ENCODE measurements around the gene MUC12. TPM values are rescaled to one million over a fixed set of nuclear protein-coding genes. Genes with fewer than 3 reads are reported as not detected.

MUC12 gene
- total RNA-seq, 1 experiment from 2014 or later, result 0.64 TPM

DNA sequence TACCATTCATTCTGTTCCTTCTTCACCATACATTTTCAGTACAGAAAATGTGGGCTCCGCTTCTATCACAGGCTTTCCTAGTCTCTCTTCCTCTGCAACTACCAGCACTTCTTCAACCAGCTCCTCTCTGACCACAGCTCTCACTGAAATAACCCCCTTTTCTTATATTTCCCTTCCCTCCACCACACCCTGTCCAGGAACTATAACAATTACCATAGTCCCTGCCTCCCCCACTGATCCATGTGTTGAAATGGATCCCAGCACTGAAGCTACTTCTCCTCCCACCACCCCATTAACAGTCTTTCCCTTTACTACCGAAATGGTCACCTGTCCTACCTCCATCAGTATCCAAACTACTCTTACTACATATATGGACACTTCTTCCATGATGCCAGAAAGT is 9.5 kb upstream of the MUC12 start:
- ChIA-PET CTCF (no interaction called here), POLR2A (no interaction called here), RAD21 (ENCODE audit: low non-redundant PET in 1 of 2, low total read pairs in 2 of 2, uncharacterized antibody in 2 of 2, unreplicated experiment in 2 of 2) (no interaction called here)
- TF ChIP-seq EZH2phosphoT487 (IDR thresholded peaks at IDR 0.05; ENCODE audit: borderline replicate concordance) (no peak), SP1 (IDR thresholded peaks at IDR 0.05; ENCODE audit: low read depth) (no peak), ZFX (IDR thresholded peaks at IDR 0.05) (no peak), JUND (IDR thresholded peaks at IDR 0.05) (no peak), CEBPB (IDR thresholded peaks at IDR 0.05; ENCODE audit: low read depth) (no peak), RAD21 (IDR thresholded peaks at IDR 0.05; ENCODE audit: low read depth) (no peak), ELF1 (IDR thresholded peaks at IDR 0.05; ENCODE audit: borderline replicate concordance, low read depth) (no peak), SRF (IDR thresholded peaks at IDR 0.05; ENCODE audit: low read depth) (no peak), POLR2AphosphoS5 (IDR thresholded peaks at IDR 0.05; ENCODE audit: low read depth, low read length) (no peak), TCF7L2 (IDR thresholded peaks at IDR 0.05; ENCODE audit: borderline replicate concordance, extremely low read depth, insufficient read depth, insufficient read length) (no peak), ZNF274 (IDR thresholded peaks at IDR 0.05; ENCODE audit: low read depth, low read length) (no peak), EGR1 (IDR thresholded peaks at IDR 0.05; ENCODE audit: low read depth) (no peak), SIN3A (IDR thresholded peaks at IDR 0.05; ENCODE audit: low read depth) (no peak), EZH2 (IDR thresholded peaks at IDR 0.05) (no peak), FOSL1 (IDR thresholded peaks at IDR 0.05; ENCODE audit: low read depth) (no peak)
- TF ChIP-seq, protein P1, sequence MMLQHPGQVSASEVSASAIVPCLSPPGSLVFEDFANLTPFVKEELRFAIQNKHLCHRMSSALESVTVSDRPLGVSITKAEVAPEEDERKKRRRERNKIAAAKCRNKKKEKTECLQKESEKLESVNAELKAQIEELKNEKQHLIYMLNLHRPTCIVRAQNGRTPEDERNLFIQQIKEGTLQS (IDR thresholded peaks at IDR 0.05), result no peak
- TF ChIP-seq, protein P2, sequence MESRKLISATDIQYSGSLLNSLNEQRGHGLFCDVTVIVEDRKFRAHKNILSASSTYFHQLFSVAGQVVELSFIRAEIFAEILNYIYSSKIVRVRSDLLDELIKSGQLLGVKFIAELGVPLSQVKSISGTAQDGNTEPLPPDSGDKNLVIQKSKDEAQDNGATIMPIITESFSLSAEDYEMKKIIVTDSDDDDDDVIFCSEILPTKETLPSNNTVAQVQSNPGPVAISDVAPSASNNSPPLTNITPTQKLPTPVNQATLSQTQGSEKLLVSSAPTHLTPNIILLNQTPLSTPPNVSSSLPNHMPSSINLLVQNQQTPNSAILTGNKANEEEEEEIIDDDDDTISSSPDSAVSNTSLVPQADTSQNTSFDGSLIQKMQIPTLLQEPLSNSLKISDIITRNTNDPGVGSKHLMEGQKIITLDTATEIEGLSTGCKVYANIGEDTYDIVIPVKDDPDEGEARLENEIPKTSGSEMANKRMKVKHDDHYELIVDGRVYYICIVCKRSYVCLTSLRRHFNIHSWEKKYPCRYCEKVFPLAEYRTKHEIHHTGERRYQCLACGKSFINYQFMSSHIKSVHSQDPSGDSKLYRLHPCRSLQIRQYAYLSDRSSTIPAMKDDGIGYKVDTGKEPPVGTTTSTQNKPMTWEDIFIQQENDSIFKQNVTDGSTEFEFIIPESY (IDR thresholded peaks at IDR 0.05; ENCODE audit: extremely low read depth, insufficient replicate concordance, low read length), result no peak
- TF ChIP-seq, protein P3, sequence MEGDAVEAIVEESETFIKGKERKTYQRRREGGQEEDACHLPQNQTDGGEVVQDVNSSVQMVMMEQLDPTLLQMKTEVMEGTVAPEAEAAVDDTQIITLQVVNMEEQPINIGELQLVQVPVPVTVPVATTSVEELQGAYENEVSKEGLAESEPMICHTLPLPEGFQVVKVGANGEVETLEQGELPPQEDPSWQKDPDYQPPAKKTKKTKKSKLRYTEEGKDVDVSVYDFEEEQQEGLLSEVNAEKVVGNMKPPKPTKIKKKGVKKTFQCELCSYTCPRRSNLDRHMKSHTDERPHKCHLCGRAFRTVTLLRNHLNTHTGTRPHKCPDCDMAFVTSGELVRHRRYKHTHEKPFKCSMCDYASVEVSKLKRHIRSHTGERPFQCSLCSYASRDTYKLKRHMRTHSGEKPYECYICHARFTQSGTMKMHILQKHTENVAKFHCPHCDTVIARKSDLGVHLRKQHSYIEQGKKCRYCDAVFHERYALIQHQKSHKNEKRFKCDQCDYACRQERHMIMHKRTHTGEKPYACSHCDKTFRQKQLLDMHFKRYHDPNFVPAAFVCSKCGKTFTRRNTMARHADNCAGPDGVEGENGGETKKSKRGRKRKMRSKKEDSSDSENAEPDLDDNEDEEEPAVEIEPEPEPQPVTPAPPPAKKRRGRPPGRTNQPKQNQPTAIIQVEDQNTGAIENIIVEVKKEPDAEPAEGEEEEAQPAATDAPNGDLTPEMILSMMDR (IDR thresholded peaks at IDR 0.05 in 2 of 3, conservative IDR thresholded peaks at IDR 0.05 in 1 of 3; ENCODE audit: borderline replicate concordance in 1 of 3, insufficient read depth in 1 of 3, low read depth in 2 of 3, low read length in 2 of 3), result no peak
- TF ChIP-seq, protein P4, sequence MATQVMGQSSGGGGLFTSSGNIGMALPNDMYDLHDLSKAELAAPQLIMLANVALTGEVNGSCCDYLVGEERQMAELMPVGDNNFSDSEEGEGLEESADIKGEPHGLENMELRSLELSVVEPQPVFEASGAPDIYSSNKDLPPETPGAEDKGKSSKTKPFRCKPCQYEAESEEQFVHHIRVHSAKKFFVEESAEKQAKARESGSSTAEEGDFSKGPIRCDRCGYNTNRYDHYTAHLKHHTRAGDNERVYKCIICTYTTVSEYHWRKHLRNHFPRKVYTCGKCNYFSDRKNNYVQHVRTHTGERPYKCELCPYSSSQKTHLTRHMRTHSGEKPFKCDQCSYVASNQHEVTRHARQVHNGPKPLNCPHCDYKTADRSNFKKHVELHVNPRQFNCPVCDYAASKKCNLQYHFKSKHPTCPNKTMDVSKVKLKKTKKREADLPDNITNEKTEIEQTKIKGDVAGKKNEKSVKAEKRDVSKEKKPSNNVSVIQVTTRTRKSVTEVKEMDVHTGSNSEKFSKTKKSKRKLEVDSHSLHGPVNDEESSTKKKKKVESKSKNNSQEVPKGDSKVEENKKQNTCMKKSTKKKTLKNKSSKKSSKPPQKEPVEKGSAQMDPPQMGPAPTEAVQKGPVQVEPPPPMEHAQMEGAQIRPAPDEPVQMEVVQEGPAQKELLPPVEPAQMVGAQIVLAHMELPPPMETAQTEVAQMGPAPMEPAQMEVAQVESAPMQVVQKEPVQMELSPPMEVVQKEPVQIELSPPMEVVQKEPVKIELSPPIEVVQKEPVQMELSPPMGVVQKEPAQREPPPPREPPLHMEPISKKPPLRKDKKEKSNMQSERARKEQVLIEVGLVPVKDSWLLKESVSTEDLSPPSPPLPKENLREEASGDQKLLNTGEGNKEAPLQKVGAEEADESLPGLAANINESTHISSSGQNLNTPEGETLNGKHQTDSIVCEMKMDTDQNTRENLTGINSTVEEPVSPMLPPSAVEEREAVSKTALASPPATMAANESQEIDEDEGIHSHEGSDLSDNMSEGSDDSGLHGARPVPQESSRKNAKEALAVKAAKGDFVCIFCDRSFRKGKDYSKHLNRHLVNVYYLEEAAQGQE (IDR thresholded peaks at IDR 0.05; ENCODE audit: low read depth), result no peak
- TF ChIP-seq, protein P5, sequence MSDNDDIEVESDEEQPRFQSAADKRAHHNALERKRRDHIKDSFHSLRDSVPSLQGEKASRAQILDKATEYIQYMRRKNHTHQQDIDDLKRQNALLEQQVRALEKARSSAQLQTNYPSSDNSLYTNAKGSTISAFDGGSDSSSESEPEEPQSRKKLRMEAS (IDR thresholded peaks at IDR 0.05), result no peak
- H3K4me3 ChIP-seq (replicated peaks in 1 of 2; ENCODE audit: low read depth in 1 of 2, low read length in 2 of 2), result no peak overlapping the region
- no TSS peak for BruUV-seq (replicated peaks)
- no peak overlapping the region for H3K4me2 ChIP-seq (ENCODE audit: low read length)
- H4K20me1 ChIP-seq (ENCODE audit: insufficient read depth), result no peaks in the 10 kb centered on the region
- ATAC-seq, result no peak
- H3K9ac ChIP-seq (ENCODE audit: low read length), result no peak overlapping the region
- intact Hi-C loops (cut with micrococcal nuclease), result loop anchor here (10.0 kb wide), 1 partner anchor 235 kb away; no protein-coding TSS in a partner anchor
- H3K27me3 ChIP-seq (ENCODE audit: insufficient read depth, low read length), result peaks cover 47% of the 10 kb centered on the region
- H3K79me2 ChIP-seq (ENCODE audit: insufficient read depth, low read length), result no peaks in the 10 kb centered on the region
- no peak overlapping the region for H3K27ac ChIP-seq (ENCODE audit: low read depth, low read length)
- H3K4me1 ChIP-seq (ENCODE audit: control insufficient read depth in 1 of 2, insufficient read depth in 2 of 2, low read length in 2 of 2), result no peaks in the 10 kb centered on the region; a peak in 1 of 4 replicates
- no peaks in the 10 kb centered on the region for H3K9me2 ChIP-seq (ENCODE audit: insufficient read depth)
- no peaks in the 10 kb centered on the region for H3K36me3 ChIP-seq (ENCODE audit: control insufficient read depth in 1 of 2, insufficient read depth in 2 of 2, low read length in 2 of 2)
- no peak for DNase-seq (ENCODE audit: low read depth, low spot score)
- H2AFZ ChIP-seq (ENCODE audit: low read depth, low read length, poor library complexity, severe bottlenecking), result no peak overlapping the region
- no peaks in the 10 kb centered on the region for H3K9me3 ChIP-seq (ENCODE audit: control insufficient read depth in 1 of 2, insufficient read depth in 1 of 2, low read depth in 1 of 2, low read length in 2 of 2)

All from HCT116 (cell line).